A549 (cell line): ENCODE measurements around the gene POMT1.

ENCODE experiments used
- CEBPB ChIP-seq, 2 experiments: fragments of >200 bp in 1 of 2; sonication (Bioruptor Twin) in 1 of 2; formaldehyde crosslinking in 1 of 2; IDR thresholded peaks; 2 replicates each; pipeline ENCODE4 v1.6.1; 2012 to 2016
- EP300 ChIP-seq, 2 experiments: fragments of >200 bp; sonication (Bioruptor Twin); formaldehyde crosslinking; IDR thresholded peaks; 2 replicates in 1 of 2; 3 replicates in 1 of 2; pipeline ENCODE4 v1.6.1; 2016 to 2017
- HMGXB4 ChIP-seq: fragments of 250-450 bp; sonication (Bioruptor Pico); IDR thresholded peaks from 2 replicates; pipeline ENCODE4 v1.5.0; 2021; ENCODE audit warnings: mild to moderate bottlenecking, moderate library complexity, borderline replicate concordance
- HOXB13 ChIP-seq: fragments of 250-450 bp; sonication (Bioruptor Pico); IDR thresholded peaks from 2 replicates; pipeline ENCODE4 v1.5.0; 2020; ENCODE audit warnings: low read depth, mild to moderate bottlenecking, moderate library complexity
- MAX ChIP-seq: IDR thresholded peaks from 2 replicates; pipeline ENCODE4 v1.6.1; 2012
- MYC ChIP-seq: IDR thresholded peaks from 2 replicates; pipeline ENCODE4 v1.6.1; 2012; ENCODE audit warnings: mild to moderate bottlenecking, inconsistent platforms, low read length, improper control_type of control experiment, borderline replicate concordance
- POLR2A ChIP-seq: IDR thresholded peaks from 2 replicates; pipeline ENCODE4 v1.6.1; 2012; ENCODE audit warnings: mild to moderate bottlenecking, low read length
- POLR2AphosphoS2 ChIP-seq: conservative IDR thresholded peaks from 2 replicates; pipeline ENCODE4 v1.6.1; 2012; ENCODE audit warnings: low read length, improper control_type of control experiment, inconsistent platforms
- SMC3 ChIP-seq: fragments of >200 bp; sonication (Bioruptor Twin); formaldehyde crosslinking; IDR thresholded peaks from 3 replicates; pipeline ENCODE4 v1.6.1; 2018; ENCODE audit warnings: inconsistent platforms
- TF ChIP-seq, protein P1 (sequence below): fragments of >200 bp; sonication (Bioruptor Twin); formaldehyde crosslinking; IDR thresholded peaks from 3 replicates; pipeline ENCODE4 v1.5.1; 2016
- TF ChIP-seq, protein P2 (sequence below): fragments of 200-600 bp; sonication (generic); IDR thresholded peaks from 2 replicates; pipeline ENCODE4 v1.6.1; 2016; ENCODE audit warnings: antibody characterized with exemption, mild to moderate bottlenecking, moderate library complexity

DNA sequence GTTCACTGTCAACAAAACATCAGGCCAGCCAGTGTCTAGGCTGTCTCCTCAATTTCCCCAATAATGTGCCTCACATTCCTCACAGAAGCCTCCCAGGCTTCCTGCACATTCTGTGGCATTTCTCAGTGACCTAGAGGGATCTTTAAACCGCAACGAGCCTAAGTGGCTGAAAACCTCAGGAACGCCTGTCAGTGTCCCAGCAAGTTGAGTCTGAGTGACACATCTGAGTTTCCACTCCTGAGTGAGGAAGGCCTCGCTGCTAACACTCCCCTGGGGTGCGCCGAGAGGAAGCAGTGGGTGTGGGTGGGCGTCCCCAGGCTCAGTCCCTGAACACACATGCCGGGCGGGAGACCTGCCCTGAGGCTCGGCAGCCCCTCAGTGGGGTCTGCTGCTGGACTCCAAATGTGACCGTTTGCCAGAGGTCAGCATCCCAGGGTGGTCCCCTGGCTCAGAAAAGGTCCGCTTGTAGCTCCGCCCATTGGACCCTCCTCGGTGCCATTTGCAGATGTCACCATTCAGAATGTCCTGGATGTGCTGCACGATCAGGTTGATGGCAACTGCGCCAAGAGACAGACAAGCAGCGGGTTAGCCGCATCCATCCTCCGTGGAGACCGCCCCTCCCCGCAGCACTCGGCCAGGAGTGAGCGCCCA is 22.1 kb downstream of the POMT1 start:
- TF ChIP-seq, protein P1, sequence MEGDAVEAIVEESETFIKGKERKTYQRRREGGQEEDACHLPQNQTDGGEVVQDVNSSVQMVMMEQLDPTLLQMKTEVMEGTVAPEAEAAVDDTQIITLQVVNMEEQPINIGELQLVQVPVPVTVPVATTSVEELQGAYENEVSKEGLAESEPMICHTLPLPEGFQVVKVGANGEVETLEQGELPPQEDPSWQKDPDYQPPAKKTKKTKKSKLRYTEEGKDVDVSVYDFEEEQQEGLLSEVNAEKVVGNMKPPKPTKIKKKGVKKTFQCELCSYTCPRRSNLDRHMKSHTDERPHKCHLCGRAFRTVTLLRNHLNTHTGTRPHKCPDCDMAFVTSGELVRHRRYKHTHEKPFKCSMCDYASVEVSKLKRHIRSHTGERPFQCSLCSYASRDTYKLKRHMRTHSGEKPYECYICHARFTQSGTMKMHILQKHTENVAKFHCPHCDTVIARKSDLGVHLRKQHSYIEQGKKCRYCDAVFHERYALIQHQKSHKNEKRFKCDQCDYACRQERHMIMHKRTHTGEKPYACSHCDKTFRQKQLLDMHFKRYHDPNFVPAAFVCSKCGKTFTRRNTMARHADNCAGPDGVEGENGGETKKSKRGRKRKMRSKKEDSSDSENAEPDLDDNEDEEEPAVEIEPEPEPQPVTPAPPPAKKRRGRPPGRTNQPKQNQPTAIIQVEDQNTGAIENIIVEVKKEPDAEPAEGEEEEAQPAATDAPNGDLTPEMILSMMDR, result no peak
- TF ChIP-seq POLR2AphosphoS2, result no peak
- TF ChIP-seq EP300 (IDR thresholded peaks at IDR 0.05), result no peak
- TF ChIP-seq HOXB13 (CRISPR knock-in tag), result no peak
- no peak for TF ChIP-seq POLR2A
- TF ChIP-seq MYC, result no peak
- no peak for TF ChIP-seq CEBPB (IDR thresholded peaks at IDR 0.05)
- no peak for TF ChIP-seq HMGXB4 (CRISPR knock-in tag)
- no peak for TF ChIP-seq SMC3
- TF ChIP-seq, protein P2, sequence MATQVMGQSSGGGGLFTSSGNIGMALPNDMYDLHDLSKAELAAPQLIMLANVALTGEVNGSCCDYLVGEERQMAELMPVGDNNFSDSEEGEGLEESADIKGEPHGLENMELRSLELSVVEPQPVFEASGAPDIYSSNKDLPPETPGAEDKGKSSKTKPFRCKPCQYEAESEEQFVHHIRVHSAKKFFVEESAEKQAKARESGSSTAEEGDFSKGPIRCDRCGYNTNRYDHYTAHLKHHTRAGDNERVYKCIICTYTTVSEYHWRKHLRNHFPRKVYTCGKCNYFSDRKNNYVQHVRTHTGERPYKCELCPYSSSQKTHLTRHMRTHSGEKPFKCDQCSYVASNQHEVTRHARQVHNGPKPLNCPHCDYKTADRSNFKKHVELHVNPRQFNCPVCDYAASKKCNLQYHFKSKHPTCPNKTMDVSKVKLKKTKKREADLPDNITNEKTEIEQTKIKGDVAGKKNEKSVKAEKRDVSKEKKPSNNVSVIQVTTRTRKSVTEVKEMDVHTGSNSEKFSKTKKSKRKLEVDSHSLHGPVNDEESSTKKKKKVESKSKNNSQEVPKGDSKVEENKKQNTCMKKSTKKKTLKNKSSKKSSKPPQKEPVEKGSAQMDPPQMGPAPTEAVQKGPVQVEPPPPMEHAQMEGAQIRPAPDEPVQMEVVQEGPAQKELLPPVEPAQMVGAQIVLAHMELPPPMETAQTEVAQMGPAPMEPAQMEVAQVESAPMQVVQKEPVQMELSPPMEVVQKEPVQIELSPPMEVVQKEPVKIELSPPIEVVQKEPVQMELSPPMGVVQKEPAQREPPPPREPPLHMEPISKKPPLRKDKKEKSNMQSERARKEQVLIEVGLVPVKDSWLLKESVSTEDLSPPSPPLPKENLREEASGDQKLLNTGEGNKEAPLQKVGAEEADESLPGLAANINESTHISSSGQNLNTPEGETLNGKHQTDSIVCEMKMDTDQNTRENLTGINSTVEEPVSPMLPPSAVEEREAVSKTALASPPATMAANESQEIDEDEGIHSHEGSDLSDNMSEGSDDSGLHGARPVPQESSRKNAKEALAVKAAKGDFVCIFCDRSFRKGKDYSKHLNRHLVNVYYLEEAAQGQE, result no peak
- TF ChIP-seq MAX, result no peak
